ENCODE measurements around the gene RNF10. TPM values are rescaled to one million over a fixed set of nuclear protein-coding genes. Genes with fewer than 3 reads are reported as not detected.
A peak's percentile ranks its signal among the peaks of the same experiment; 100 is the strongest.
"Not testable (repeated sequence)": the region's sequence is repeated elsewhere in the genome, so short reads cannot be mapped to it uniquely, and the experiment has no call there.

The RNF10 gene
- total and polyA plus RNA-seq, 8 donors: 92.5 to 151 (median 106) TPM

- no peak for TF ChIP-seq CTCF (IDR thresholded peaks at IDR 0.05)
- intact Hi-C loops (cut with DNase I): no loop called here
- no peaks in the 10 kb centered on the region for H3K27me3 ChIP-seq
- no peaks in the 10 kb centered on the region for H3K4me1 ChIP-seq
- no peak overlapping the region for H3K27ac ChIP-seq
- ATAC-seq: no peak
- 83% methylated on average over 9 of the region's 9 CpGs for WGBS, 2 donors
- no peaks in the 10 kb centered on the region for H3K9me3 ChIP-seq
- FAIRE-seq: no peak
- H3K36me3 ChIP-seq: no peaks in the 10 kb centered on the region
- no peak overlapping the region for H3K4me3 ChIP-seq
- no peak for DNase-seq
These were observed 11.6 kb upstream of the RNF10 start for GRCh38 chr12:120522568-120522967.

GRCh38 chr12:120528861-120529525 is 5.2 kb upstream of the RNF10 start, which contains the start of gene COQ5:
TSS of gene COQ5 (minus strand) at chr12:120529158. CDS start at chr12:120529141, 17 bp downstream.
- H3K4me1 ChIP-seq: peaks cover 0 to 5% (median 4%) of the 10 kb centered on the region in 3 donors
- H3K27me3 ChIP-seq: no peaks in the 10 kb centered on the region
- no peaks in the 10 kb centered on the region for H3K36me3 ChIP-seq
- ATAC-seq: peak; percentile 93 to 96 (median 95)
- DNase-seq: peak; percentile 83 to 94 (median 88)
- peak within 1 kb of the TSS; percentile 53 to 71 (median 58) for H3K4me3 ChIP-seq
- no peak for FAIRE-seq
- H3K9me3 ChIP-seq: no peaks in the 10 kb centered on the region
- 0% methylated on average over 38 of the region's 38 CpGs for WGBS, 2 donors
- peak within 1 kb of the TSS; percentile 79 to 87 (median 83) for H3K27ac ChIP-seq
- intact Hi-C loops (cut with DNase I): no loop called here
- TF ChIP-seq CTCF (IDR thresholded peaks at IDR 0.05): no peak

GRCh38 chr12:120529641-120530417 is 4.3 kb upstream of the RNF10 start:
- Histone ChIP-seq H3K36me3 (no peaks in the 10 kb centered on the region), H3K27me3 (no peaks in the 10 kb centered on the region), H3K27ac (peak overlapping the region; percentile 79 to 87 (median 83)), H3K4me1 (peaks cover 0 to 5% (median 4%) of the 10 kb centered on the region in 3 donors), H3K9me3 (no peaks in the 10 kb centered on the region), H3K4me3 (peak overlapping the region; percentile 53 to 71 (median 58))
- TF ChIP-seq CTCF (IDR thresholded peaks at IDR 0.05): no peak
- DNase-seq: peak in 1 of 6 donors; percentile 33
- FAIRE-seq: no peak
- WGBS, 2 donors: 28 to 29% methylated on average over 19 of the region's 19 CpGs
- ATAC-seq: peak; percentile 45 to 68 (median 60)
- intact Hi-C loops (cut with DNase I): no loop called here

- ATAC-seq; H3K4me1 ChIP-seq; H3K27me3 ChIP-seq; DNase-seq; H3K9me3 ChIP-seq; H3K36me3 ChIP-seq; FAIRE-seq; intact Hi-C loops (cut with DNase I): not testable (repeated sequence)
- Histone ChIP-seq H3K4me3 (peak overlapping the region in 1 of 4 donors; percentile 54), H3K27ac (peak overlapping the region in 3 of 4 donors; percentile 79 to 87 (median 85))
These were observed 3.8 kb upstream of the RNF10 start for GRCh38 chr12:120530418-120530761.

GRCh38 chr12:120532701-120533238 is 1.4 kb upstream of the RNF10 start:
- WGBS, 2 donors: 51 to 63% methylated on average over 4 of the region's 4 CpGs
- DNase-seq (no peak), ATAC-seq (no peak), FAIRE-seq (no peak)
- H3K4me3 ChIP-seq: no peak overlapping the region
- no peak for TF ChIP-seq CTCF (IDR thresholded peaks at IDR 0.05)
- no peak overlapping the region for H3K27ac ChIP-seq
- no peaks in the 10 kb centered on the region for H3K27me3 ChIP-seq
- intact Hi-C loops (cut with DNase I): no loop called here
- H3K4me1 ChIP-seq: peaks cover 6 to 18% (median 18%) of the 10 kb centered on the region in 3 donors
- H3K9me3 ChIP-seq: no peaks in the 10 kb centered on the region
- no peaks in the 10 kb centered on the region for H3K36me3 ChIP-seq
